Ovary (tissue), 3 donors: ENCODE measurements around the gene PPP1R37.

Experiments used
- POLR2A ChIP-seq: fragments of 450-650 bp; IDR thresholded peaks from one replicate; pipeline ENCODE4 v1.6.1; 2017; ENCODE audit warnings: antibody characterized with exemption, mild to moderate bottlenecking, moderate library complexity
- TF ChIP-seq, protein P1 (sequence below), 3 donors: fragments of 450-650 bp in 2 of 3; fragments of 200-600 bp in 1 of 3; IDR thresholded peaks; one replicate each; pipeline versions ENCODE4 v1.5.1 to v1.8.0; 2016 to 2022; ENCODE audit warnings: antibody characterized with exemption in 3 of 3, mild to moderate bottlenecking in 1 of 3
- donor health status: DM: no; HTN: no; CAD: no.

- TF ChIP-seq, protein P1, sequence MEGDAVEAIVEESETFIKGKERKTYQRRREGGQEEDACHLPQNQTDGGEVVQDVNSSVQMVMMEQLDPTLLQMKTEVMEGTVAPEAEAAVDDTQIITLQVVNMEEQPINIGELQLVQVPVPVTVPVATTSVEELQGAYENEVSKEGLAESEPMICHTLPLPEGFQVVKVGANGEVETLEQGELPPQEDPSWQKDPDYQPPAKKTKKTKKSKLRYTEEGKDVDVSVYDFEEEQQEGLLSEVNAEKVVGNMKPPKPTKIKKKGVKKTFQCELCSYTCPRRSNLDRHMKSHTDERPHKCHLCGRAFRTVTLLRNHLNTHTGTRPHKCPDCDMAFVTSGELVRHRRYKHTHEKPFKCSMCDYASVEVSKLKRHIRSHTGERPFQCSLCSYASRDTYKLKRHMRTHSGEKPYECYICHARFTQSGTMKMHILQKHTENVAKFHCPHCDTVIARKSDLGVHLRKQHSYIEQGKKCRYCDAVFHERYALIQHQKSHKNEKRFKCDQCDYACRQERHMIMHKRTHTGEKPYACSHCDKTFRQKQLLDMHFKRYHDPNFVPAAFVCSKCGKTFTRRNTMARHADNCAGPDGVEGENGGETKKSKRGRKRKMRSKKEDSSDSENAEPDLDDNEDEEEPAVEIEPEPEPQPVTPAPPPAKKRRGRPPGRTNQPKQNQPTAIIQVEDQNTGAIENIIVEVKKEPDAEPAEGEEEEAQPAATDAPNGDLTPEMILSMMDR (IDR thresholded peaks at IDR 0.05): no peak
- no peak for TF ChIP-seq POLR2A
Measured at GRCh38 chr19:45076029-45076850, 16.7 kb upstream of the PPP1R37 start, which contains the start of gene ZNF296.
